NCI-H1930 (cell line): ENCODE measurements around the gene RDH5.

Experiments used
- DNase-seq, 2 experiments: peaks; one replicate each; lab custom pipeline; 2025; lab: John Stamatoyannopoulos, UW

RDH5 gene

GRCh38 chr12:55728186-55728938, 8.2 kb downstream of the RDH5 start:
- no peak for DNase-seq

GRCh38 chr12:55728939-55729818, 9.0 kb downstream of the RDH5 start, which contains the start of gene CD63:
CD63 (minus strand) TSS chr12:55729009; CDS start chr12:55728341, 668 bp downstream.
- DNase-seq: peak; percentile 42 to 67

GRCh38 chr12:55729819-55730818, 9.9 kb downstream of the RDH5 start:
- DNase-seq: no peak

- no peak for DNase-seq
Observed at GRCh38 chr12:55732288-55732687, 12.1 kb downstream of the RDH5 start.

- DNase-seq: no peak
Observed at GRCh38 chr12:55733021-55733555, 12.9 kb downstream of the RDH5 start.

GRCh38 chr12:55733858-55734257, 13.7 kb downstream of the RDH5 start:
- DNase-seq: no peak

GRCh38 chr12:55734595-55734994, 14.4 kb downstream of the RDH5 start:
- DNase-seq: no peak

GRCh38 chr12:55736076-55736475, 15.9 kb downstream of the RDH5 start:
- DNase-seq: no peak

- DNase-seq: peak in 1 of 2 experiments; percentile 54
Observed at GRCh38 chr12:55736780-55737580, 16.8 kb downstream of the RDH5 start.

- DNase-seq: no peak
Observed at GRCh38 chr12:55737581-55738122, 17.5 kb downstream of the RDH5 start.

- peak; percentile 38 to 79 for DNase-seq
Observed at GRCh38 chr12:55738123-55739024, 18.2 kb downstream of the RDH5 start.

- DNase-seq: no peak
Observed at GRCh38 chr12:55739025-55739378, 18.8 kb downstream of the RDH5 start.

GRCh38 chr12:55741931-55742680, 21.9 kb downstream of the RDH5 start:
- DNase-seq: no peak

GRCh38 chr12:55742719-55743405, 22.7 kb downstream of the RDH5 start, which contains the start of gene GDF11:
GDF11 (plus strand) TSS chr12:55743122; CDS start chr12:55743317, 195 bp downstream.
- peak; percentile 59 to 83 for DNase-seq

- DNase-seq: peak in 1 of 2 experiments; percentile 49
Observed at GRCh38 chr12:55743406-55744339, 23.5 kb downstream of the RDH5 start.

- DNase-seq: no peak
Observed at GRCh38 chr12:55744340-55745030, 24.3 kb downstream of the RDH5 start.
